GM12878 (cell line): ENCODE measurements around the gene EXOC4. TPM values are rescaled to one million over a fixed set of nuclear protein-coding genes. Genes with fewer than 3 reads are reported as not detected.
"Not testable (repeated sequence)": the region's sequence is repeated elsewhere in the genome, so short reads cannot be mapped to it uniquely, and the experiment has no call there.

ENCODE experiments used
- ATAC-seq: fragments of 200-7000 bp; cut with Tn5 transposase; 3 replicates; pipeline ENCODE4 v1.9.1; 2020; ENCODE audit warnings: mild to moderate bottlenecking, moderate library complexity
- BruUV-seq: library from RNA; stranded (reverse); fragments of 400-500 nt; replicated peaks from 2 replicates; lab custom pipeline; 2021; lab: Mats Ljungman, UMichigan
- CTCF ChIA-PET: fragments of 300-600 bp; sonication (Branson Sonifier 250); formaldehyde crosslinking; extraction: SDS; loops from one replicate; lab custom pipeline; 2021; ENCODE audit warnings: inconsistent platforms; lab: Yijun Ruan, JAX
- POLR2A ChIA-PET: fragments of 350-600 bp; formaldehyde crosslinking; extraction: SDS; loops from one replicate; lab custom pipeline; 2021; ENCODE audit warnings: inconsistent platforms; lab: Charles Lee
- RAD21 ChIA-PET: fragments of 300-600 bp; sonication (Branson Sonifier 250); formaldehyde crosslinking; loops from one replicate; lab custom pipeline; 2023; ENCODE audit warnings: antibody characterized with exemption; ENCODE audit not compliant: unreplicated experiment; lab: Charles Lee
- SMC1A ChIA-PET: fragments of 300-600 bp; sonication (Branson Sonifier 250); formaldehyde crosslinking; loops from one replicate; lab custom pipeline; 2023; ENCODE audit not compliant: unreplicated experiment, uncharacterized antibody; lab: Charles Lee
- DNase-seq: peaks from one replicate; pipeline ENCODE4 v3.0.0-alpha.2; 2011; ENCODE audit warnings: low read depth, low spot score
- FAIRE-seq: peaks from 3 replicates; lab custom pipeline; 2011; peaks lifted over from hg19 to GRCh38; lab: Jason Lieb, UNC
- H2AFZ ChIP-seq: 2 replicates; pipeline ENCODE4 v1.6.0; 2011; ENCODE audit warnings: low read depth, low read length, control low read depth; ENCODE audit not compliant: control insufficient read depth
- H3K27ac ChIP-seq: 2 replicates; pipeline ENCODE4 v1.5.1; 2011; ENCODE audit warnings: control low read depth; ENCODE audit not compliant: control insufficient read depth, insufficient read depth
- H3K27me3 ChIP-seq, 2 experiments: replicated peaks in 1 of 2; 2 replicates each; pipeline versions ENCODE4 v1.6.0 to v1.6.1; 2011; ENCODE audit warnings: low read length in 1 of 2; ENCODE audit not compliant: control insufficient read depth in 2 of 2, insufficient read depth in 2 of 2
- H3K36me3 ChIP-seq, 2 experiments: 2 replicates each; pipeline ENCODE4 v1.5.1; 2011; ENCODE audit warnings: low read length in 1 of 2; ENCODE audit not compliant: control insufficient read depth in 2 of 2, insufficient read depth in 2 of 2
- H3K4me1 ChIP-seq: 2 replicates; pipeline ENCODE4 v1.6.1; 2011; ENCODE audit warnings: mild to moderate bottlenecking, low read length, moderate library complexity, mixed read lengths; ENCODE audit not compliant: control insufficient read depth, insufficient read depth
- H3K4me2 ChIP-seq: 2 replicates; pipeline ENCODE4 v1.6.0; 2011; ENCODE audit warnings: control low read depth; ENCODE audit not compliant: control insufficient read depth, insufficient read depth
- H3K4me3 ChIP-seq: fragments of 200-600 bp; sonication (generic); 2 replicates; pipeline ENCODE4 v1.5.1; 2016
- H3K79me2 ChIP-seq: 2 replicates; pipeline ENCODE4 v1.6.0; 2011; ENCODE audit warnings: low read length; ENCODE audit not compliant: control insufficient read depth, insufficient read depth
- H3K9ac ChIP-seq: 2 replicates; pipeline ENCODE4 v1.8.0; 2011; ENCODE audit warnings: low read length, control low read depth, mixed read lengths; ENCODE audit not compliant: control insufficient read depth, insufficient read depth
- H3K9me3 ChIP-seq: replicated peaks from 3 replicates; pipeline ENCODE4 v1.5.1; 2011; ENCODE audit warnings: mild to moderate bottlenecking, low read length; ENCODE audit not compliant: control insufficient read depth, insufficient read depth
- H4K20me1 ChIP-seq: 2 replicates; pipeline ENCODE4 v1.6.0; 2011; ENCODE audit not compliant: control insufficient read depth, insufficient read depth
- HDGF ChIP-seq: fragments of 450-650 bp; IDR thresholded peaks from 2 replicates; pipeline ENCODE4 v1.6.1; 2016; ENCODE audit warnings: antibody characterized with exemption
- KAT2A ChIP-seq: conservative IDR thresholded peaks from 2 replicates; pipeline ENCODE4 v1.6.1; 2011; ENCODE audit warnings: low read depth, low read length; ENCODE audit not compliant: control insufficient read depth
- MYB ChIP-seq: fragments of 150-350 bp; IDR thresholded peaks from 2 replicates; pipeline ENCODE4 v1.6.1; 2014; ENCODE audit warnings: mild to moderate bottlenecking, low read depth, low read length, borderline replicate concordance
- STAT1 ChIP-seq: fragments of 450-650 bp; conservative IDR thresholded peaks from 2 replicates; pipeline ENCODE4 v1.6.1; 2014; ENCODE audit warnings: antibody characterized with exemption, mild to moderate bottlenecking
- ZZZ3 ChIP-seq: IDR thresholded peaks from 2 replicates; pipeline ENCODE4 v1.6.1; 2011; ENCODE audit warnings: low read depth; ENCODE audit not compliant: control insufficient read depth, insufficient read length
- WGBS: methylation state at CpG from one replicate; pipeline ENCODE4 v1.1.6; 2016; ENCODE audit warnings: low lambda C conversion rate; ENCODE audit not compliant: insufficient replicate concordance, insufficient coverage; ENCODE audit errors: missing lambda C conversion rate; 5-methylcytosine and 5-hydroxymethylcytosine counted together
- in situ Hi-C: fragments of 300-500 bp; cut with MboI; formaldehyde crosslinking; loops from 9 replicates; pipeline ENCODE4 v1.14.3; 2018; ENCODE audit warnings: mixed read lengths
- intact Hi-C: fragments of 100-400 bp; cut with micrococcal nuclease; formaldehyde crosslinking; loops from one replicate; pipeline ENCODE4 v1.14.2; 2022; ENCODE audit not compliant: unreplicated experiment
- polyA plus RNA-seq, 11 experiments: library from polyadenylated mRNA; depleted of rRNA in 4 of 11; unstranded in 6 of 11; stranded (reverse) in 5 of 11; fragments of >200 nt; fragmentation: Nextera tagmentation in 4 of 11; fragmentation: Illumina TruSeq in 1 of 11; extraction: Ambion mirVana in 4 of 11; extraction: Trizol in 1 of 11; gene quantifications; 1 replicate in 1 of 11; 2 replicates in 10 of 11; pipeline versions ENCODE4 v1.2.1 to v1.2.3, GENCODE V29; 2011 to 2016; ENCODE audit warnings: inconsistent platforms in 2 of 11, missing spikeins in 2 of 11, low read depth in 1 of 11
- total RNA-seq, 4 experiments: library from RNA; depleted of rRNA in 3 of 4; stranded (reverse); fragments of >200 nt in 3 of 4; fragmentation: Illumina TruSeq in 1 of 4; extraction: Trizol in 1 of 4; gene quantifications; 2 replicates each; pipeline versions ENCODE4 v1.2.1 to v1.2.3, GENCODE V29; 2013 to 2021
- TF ChIP-seq, protein P1 (sequence below): fragments of 450-650 bp; conservative IDR thresholded peaks from 2 replicates; pipeline ENCODE4 v1.6.1; 2017; ENCODE audit warnings: mild to moderate bottlenecking, moderate library complexity

EXOC4 gene
- total and polyA plus RNA-seq, 10 of the 15 experiments (the other 5 are each of a cell fraction or from before 2014, with no cell fraction given): 13.2 to 44.5 (median 29.6) TPM

DNA sequence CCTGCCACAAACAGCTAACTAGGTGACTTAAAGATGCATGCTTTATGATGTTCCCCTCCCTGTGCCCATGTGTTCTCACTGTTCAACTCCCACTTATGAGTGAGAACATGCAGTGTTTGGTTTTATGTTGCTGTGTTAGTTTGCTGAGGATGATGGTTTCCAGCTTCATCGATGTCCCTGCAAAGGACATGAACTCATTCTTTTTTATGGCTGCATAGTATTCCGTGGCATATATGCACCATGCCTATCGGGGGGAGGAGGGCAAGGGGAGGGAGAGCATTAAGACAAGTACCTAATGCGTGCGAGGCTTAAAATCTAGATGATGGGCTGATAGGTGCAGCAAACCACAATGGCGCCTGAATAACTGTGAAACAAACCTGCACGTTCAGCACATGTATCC, 741.2 kb downstream of the EXOC4 start:
- BruUV-seq, H3K79me2 ChIP-seq, H4K20me1 ChIP-seq, ATAC-seq, H3K4me2 ChIP-seq, DNase-seq, RAD21 ChIA-PET, H3K9me3 ChIP-seq, H3K27ac ChIP-seq, H2AFZ ChIP-seq, H3K27me3 ChIP-seq, FAIRE-seq, H3K36me3 ChIP-seq, H3K4me3 ChIP-seq, CTCF ChIA-PET, H3K9ac ChIP-seq, H3K4me1 ChIP-seq, in situ Hi-C loops, POLR2A ChIA-PET: not testable (repeated sequence)
- intact Hi-C loops: loop anchor here (5.0 kb wide), 1 partner anchor 142 kb away; no protein-coding TSS in a partner anchor
- SMC1A ChIA-PET: interaction anchor here (1.2 kb wide), 1 partner anchor 8 kb away, joined by 3 read pairs; no protein-coding TSS in a partner anchor
- 98% methylated on average over 7 of the region's 7 CpGs for WGBS

DNA sequence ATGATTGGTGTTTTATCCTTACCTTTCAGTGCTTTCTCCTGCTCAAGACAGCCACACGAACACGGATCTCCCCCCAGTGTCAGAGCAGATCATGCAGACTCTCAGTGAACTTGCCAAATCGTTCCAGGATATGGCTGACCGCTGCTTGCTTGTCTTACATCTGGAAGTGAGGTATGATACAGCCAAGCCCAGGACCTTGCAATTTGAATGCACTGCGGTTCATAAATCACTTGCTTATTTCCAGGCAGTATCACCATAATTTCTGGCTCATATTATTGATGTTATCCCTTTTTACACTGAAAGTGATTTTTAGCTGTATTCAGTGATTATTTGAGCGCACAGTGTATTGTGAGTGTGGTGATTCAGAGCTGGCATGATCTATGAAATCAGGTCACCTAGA, 744.6 kb downstream of the EXOC4 start:
- intact Hi-C loops: no loop called here
- ChIA-PET POLR2A (no interaction called here), RAD21 (no interaction called here), SMC1A (no interaction called here), CTCF (interaction anchor here (0.7 to 1.4 kb wide), 2 partner anchors 12 to 110 kb away, joined by 3 to 5 read pairs; no protein-coding TSS in a partner anchor)
- no peak overlapping the region for H3K4me2 ChIP-seq
- H3K27ac ChIP-seq: no peak overlapping the region
- H2AFZ ChIP-seq: no peak overlapping the region
- in situ Hi-C loops: no loop called here
- no peak overlapping the region for H3K9ac ChIP-seq
- no peak for DNase-seq
- no TSS peak for BruUV-seq
- ATAC-seq: no peak
- H3K9me3 ChIP-seq: no peaks in the 10 kb centered on the region
- no peaks in the 10 kb centered on the region for H3K36me3 ChIP-seq
- FAIRE-seq: no peak
- no peaks in the 10 kb centered on the region for H3K27me3 ChIP-seq
- H3K4me3 ChIP-seq: no peak overlapping the region
- no peaks in the 10 kb centered on the region for H3K4me1 ChIP-seq
- no peaks in the 10 kb centered on the region for H3K79me2 ChIP-seq
- no peak for TF ChIP-seq KAT2A
- TF ChIP-seq MYB: no peak
- no peak for TF ChIP-seq HDGF
- TF ChIP-seq ZZZ3: no peak
- TF ChIP-seq STAT1: no peak
- TF ChIP-seq, protein P1, sequence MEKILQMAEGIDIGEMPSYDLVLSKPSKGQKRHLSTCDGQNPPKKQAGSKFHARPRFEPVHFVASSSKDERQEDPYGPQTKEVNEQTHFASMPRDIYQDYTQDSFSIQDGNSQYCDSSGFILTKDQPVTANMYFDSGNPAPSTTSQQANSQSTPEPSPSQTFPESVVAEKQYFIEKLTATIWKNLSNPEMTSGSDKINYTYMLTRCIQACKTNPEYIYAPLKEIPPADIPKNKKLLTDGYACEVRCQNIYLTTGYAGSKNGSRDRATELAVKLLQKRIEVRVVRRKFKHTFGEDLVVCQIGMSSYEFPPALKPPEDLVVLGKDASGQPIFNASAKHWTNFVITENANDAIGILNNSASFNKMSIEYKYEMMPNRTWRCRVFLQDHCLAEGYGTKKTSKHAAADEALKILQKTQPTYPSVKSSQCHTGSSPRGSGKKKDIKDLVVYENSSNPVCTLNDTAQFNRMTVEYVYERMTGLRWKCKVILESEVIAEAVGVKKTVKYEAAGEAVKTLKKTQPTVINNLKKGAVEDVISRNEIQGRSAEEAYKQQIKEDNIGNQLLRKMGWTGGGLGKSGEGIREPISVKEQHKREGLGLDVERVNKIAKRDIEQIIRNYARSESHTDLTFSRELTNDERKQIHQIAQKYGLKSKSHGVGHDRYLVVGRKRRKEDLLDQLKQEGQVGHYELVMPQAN: no peak
- no peaks in the 10 kb centered on the region for H4K20me1 ChIP-seq
- 94% methylated on average over 6 of the region's 6 CpGs for WGBS
